Nephron progenitor cell (in vitro differentiated cells): ENCODE results near the gene RIPK4.
"Not testable (repeated sequence)": the region's sequence is repeated elsewhere in the genome, so short reads cannot be mapped to it uniquely, and the experiment has no call there.

Experiments
- DNase-seq: peaks from one replicate; pipeline ENCODE4 v3.0.0; 2021
- H3K27ac Mint-ChIP-seq: 2 replicates; pipeline ENCODE4 v1.8.0; 2021; ENCODE audit warnings: mild to moderate bottlenecking, moderate library complexity, mixed read lengths
- H3K27me3 Mint-ChIP-seq: 2 replicates; pipeline ENCODE4 v1.8.0; 2021; ENCODE audit warnings: mild to moderate bottlenecking, low read depth, mixed read lengths; ENCODE audit not compliant: poor library complexity
- H3K36me3 Mint-ChIP-seq: 2 replicates; pipeline ENCODE4 v1.8.0; 2021; ENCODE audit warnings: low read depth, mixed read lengths
- H3K4me1 Mint-ChIP-seq: 2 replicates; pipeline ENCODE4 v1.8.0; 2021; ENCODE audit warnings: mixed read lengths
- H3K4me3 Mint-ChIP-seq: 2 replicates; pipeline ENCODE4 v1.8.0; 2021; ENCODE audit warnings: mild to moderate bottlenecking, moderate library complexity, mixed read lengths
- H3K9me3 Mint-ChIP-seq: 2 replicates; pipeline ENCODE4 v1.8.0; 2021; ENCODE audit warnings: mild to moderate bottlenecking, moderate library complexity, mixed read lengths
- CTCF ChIP-seq: fragments of 200-600 bp; sonication (generic); IDR thresholded peaks from 2 replicates; pipeline ENCODE4 v1.5.0; 2021; ENCODE audit warnings: antibody characterized with exemption

The RIPK4 gene

GRCh38 chr21:41715649-41716281 is 51.1 kb downstream of the RIPK4 start:
- DNase-seq = peak; percentile 22
- peaks cover 21% of the 10 kb centered on the region for H3K27me3 Mint-ChIP-seq
- no peak overlapping the region for H3K4me3 Mint-ChIP-seq
- H3K4me1 Mint-ChIP-seq = peaks cover 52% of the 10 kb centered on the region
- no peak for TF ChIP-seq CTCF
- no peaks in the 10 kb centered on the region for H3K36me3 Mint-ChIP-seq
- H3K27ac Mint-ChIP-seq = no peak overlapping the region
- H3K9me3 Mint-ChIP-seq = no peaks in the 10 kb centered on the region

- not testable (repeated sequence) for H3K4me3 Mint-ChIP-seq, DNase-seq, H3K36me3 Mint-ChIP-seq, H3K9me3 Mint-ChIP-seq
- Mint-ChIP-seq H3K27me3 (peaks cover 22% of the 10 kb centered on the region), H3K27ac (peak overlapping the region; percentile 50), H3K4me1 (peaks cover 52% of the 10 kb centered on the region)
These were observed 52.5 kb downstream of the RIPK4 start for GRCh38 chr21:41714299-41714865.

- Mint-ChIP-seq H3K9me3 (no peaks in the 10 kb centered on the region), H3K4me1 (peaks cover 52% of the 10 kb centered on the region), H3K27ac (no peak overlapping the region), H3K36me3 (no peaks in the 10 kb centered on the region), H3K27me3 (peaks cover 24% of the 10 kb centered on the region), H3K4me3 (no peak overlapping the region)
- TF ChIP-seq CTCF = no peak
- DNase-seq = no peak
These were observed 53.2 kb downstream of the RIPK4 start for GRCh38 chr21:41713495-41714281.

- no peak for DNase-seq
- Mint-ChIP-seq H3K4me1 (peaks cover 52% of the 10 kb centered on the region), H3K9me3 (no peaks in the 10 kb centered on the region), H3K27ac (no peak overlapping the region), H3K36me3 (no peaks in the 10 kb centered on the region), H3K27me3 (peaks cover 29% of the 10 kb centered on the region), H3K4me3 (peak overlapping the region; percentile 70)
- no peak for TF ChIP-seq CTCF
These were observed 54.1 kb downstream of the RIPK4 start for GRCh38 chr21:41712730-41713129.

- Mint-ChIP-seq H3K4me3 (peak overlapping the region; percentile 42), H3K27me3 (peaks cover 34% of the 10 kb centered on the region), H3K27ac (no peak overlapping the region), H3K36me3 (no peaks in the 10 kb centered on the region), H3K4me1 (peaks cover 56% of the 10 kb centered on the region), H3K9me3 (peaks cover 4% of the 10 kb centered on the region)
- no peak for TF ChIP-seq CTCF
- DNase-seq = peak; percentile 34
These were observed 54.7 kb downstream of the RIPK4 start for GRCh38 chr21:41712201-41712600.

GRCh38 chr21:41711416-41712007 is 55.3 kb downstream of the RIPK4 start:
- Mint-ChIP-seq H3K36me3 (no peaks in the 10 kb centered on the region), H3K27me3 (peaks cover 40% of the 10 kb centered on the region), H3K9me3 (peaks cover 9% of the 10 kb centered on the region), H3K4me3 (peak overlapping the region; percentile 42), H3K27ac (no peak overlapping the region), H3K4me1 (peaks cover 56% of the 10 kb centered on the region)
- no peak for TF ChIP-seq CTCF
- DNase-seq = no peak
